Small intestine (tissue), 7 donors: Measurements from ENCODE around the gene KCNT1. TPM values are rescaled to one million over a fixed set of nuclear protein-coding genes. Genes with fewer than 3 reads are reported as not detected.

ENCODE experiments used
- DNase-seq, 2 donors: peaks; one replicate each; pipeline versions ENCODE4 v3.0.0 to v3.0.0-alpha.2; 2013
- FAIRE-seq: peaks from 2 replicates; lab custom pipeline; 2012; peaks lifted over from hg19 to GRCh38; lab: Jason Lieb, UNC
- H3K27ac ChIP-seq, 3 donors: one replicate each; pipeline ENCODE4 v1.5.1; 2013; ENCODE audit warnings: low read length in 2 of 3, mild to moderate bottlenecking in 2 of 3, control low read depth in 1 of 3, inconsistent platforms in 1 of 3, low read depth in 1 of 3, moderate library complexity in 1 of 3
- H3K27me3 ChIP-seq, 3 donors: one replicate each; pipeline ENCODE4 v1.6.1; 2013; ENCODE audit warnings: low read length in 3 of 3, inconsistent platforms in 1 of 3; ENCODE audit not compliant: control insufficient read depth in 3 of 3, insufficient read depth in 3 of 3
- H3K36me3 ChIP-seq, 3 donors: one replicate each; pipeline ENCODE4 v1.6.1; 2013; ENCODE audit warnings: low read length in 3 of 3, inconsistent platforms in 1 of 3, low read depth in 1 of 3, mild to moderate bottlenecking in 1 of 3, moderate library complexity in 1 of 3; ENCODE audit not compliant: control insufficient read depth in 3 of 3, insufficient read depth in 2 of 3
- H3K4me1 ChIP-seq, 3 donors: one replicate each; pipeline ENCODE4 v1.6.1; 2013; ENCODE audit warnings: low read length in 2 of 3, inconsistent platforms in 1 of 3, low read depth in 1 of 3, mild to moderate bottlenecking in 1 of 3, moderate library complexity in 1 of 3; ENCODE audit not compliant: control insufficient read depth in 3 of 3, insufficient read depth in 2 of 3
- H3K4me3 ChIP-seq, 3 donors: one replicate each; pipeline ENCODE4 v1.5.1; 2013; ENCODE audit warnings: low read length in 3 of 3, control low read depth in 1 of 3, inconsistent platforms in 1 of 3, low read depth in 1 of 3, mild to moderate bottlenecking in 1 of 3, moderate library complexity in 1 of 3
- H3K9me3 ChIP-seq, 2 donors: one replicate each; pipeline ENCODE4 v1.6.1; 2013; ENCODE audit warnings: low read depth in 1 of 2, low read length in 1 of 2; ENCODE audit not compliant: control insufficient read depth in 2 of 2, insufficient read depth in 1 of 2
- WGBS, 3 donors: extraction: QIAGEN DNeasy Blood & Tissue Kit; methylation state at CpG; one replicate each; pipeline ENCODE4 v1.1.7; 2013; 5-methylcytosine and 5-hydroxymethylcytosine counted together
- polyA plus RNA-seq, 4 donors: library from polyadenylated mRNA; stranded (reverse) in 3 of 4; unstranded in 1 of 4; fragments of 200-250 nt in 3 of 4; fragments of 120-200 nt in 1 of 4; gene quantifications; one replicate each; pipeline versions ENCODE4 v1.2.1 to v1.2.3, GENCODE V29; 2013
- donor health status: healthy with polysubstance abuse.
- donor health status: control.
- donor health status: control.
- donor health status: Bipolar disorder and iron deficiency.
- donor health status: healthy.

KCNT1 gene
- polyA plus RNA-seq, 4 donors: 0.22 to 0.25 TPM; not detected in 2

DNA sequence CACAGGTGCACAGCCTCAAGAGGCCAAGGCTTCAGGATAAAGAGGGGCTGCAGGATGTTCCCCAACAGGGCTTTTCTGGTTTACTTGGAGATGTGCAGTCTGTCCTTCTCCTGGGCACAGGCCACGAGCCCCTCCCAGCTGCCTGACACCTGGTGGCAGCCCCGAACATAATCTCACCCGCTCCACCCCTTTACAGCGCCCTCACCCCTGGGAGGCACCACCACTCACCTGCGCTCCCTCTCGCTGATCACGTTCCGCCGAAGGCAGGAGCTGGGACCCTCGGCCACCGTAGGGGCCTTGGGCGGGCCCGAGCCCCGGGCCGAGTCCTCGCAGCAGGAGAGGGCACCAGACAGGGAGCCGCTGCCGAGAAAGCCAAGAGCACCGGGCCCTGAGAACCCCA lies 3.2 kb upstream of the KCNT1 start:
- Histone ChIP-seq H3K9me3 (no peaks in the 10 kb centered on the region), H3K4me1 (no peaks in the 10 kb centered on the region), H3K4me3 (no peak overlapping the region), H3K27me3 (peaks cover 0 to 3% (median under 1%) of the 10 kb centered on the region in 3 donors), H3K36me3 (no peaks in the 10 kb centered on the region), H3K27ac (no peak overlapping the region)
- DNase-seq: no peak
- no peak for FAIRE-seq
- WGBS, 3 donors: 40 to 64% (median 58%) methylated on average over 17 to 19 of the region's 19 CpGs

DNA sequence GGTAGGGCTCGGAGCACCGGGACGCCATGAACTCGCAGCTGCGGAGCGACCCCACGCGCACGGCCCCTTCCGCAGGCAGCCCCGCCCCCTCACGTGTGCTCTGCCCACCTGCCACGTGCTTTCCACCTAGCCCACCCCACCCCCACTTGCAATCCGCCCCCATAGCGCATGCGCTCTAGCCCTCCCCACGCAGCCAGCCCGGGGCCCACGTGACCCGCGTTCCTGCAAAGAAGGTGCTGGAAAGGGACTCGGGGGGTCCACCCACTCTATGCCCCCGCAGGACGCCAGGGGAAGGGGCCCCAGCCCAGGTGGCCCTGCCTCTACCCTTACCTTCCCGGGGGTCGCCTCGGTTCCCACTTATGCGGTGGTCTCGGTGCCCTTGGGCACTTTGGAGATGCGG lies 2.5 kb upstream of the KCNT1 start, which contains the start of gene SOHLH1:
Gene SOHLH1 (minus strand): TSS at position 42 of the 400 bp plus-strand sequence. CDS start 14 bp downstream, at position 28.
- no peak within 1 kb of the TSS for H3K4me3 ChIP-seq
- H3K27ac ChIP-seq: no peak within 1 kb of the TSS
- peaks cover 0 to 6% (median 3%) of the 10 kb centered on the region in 3 donors for H3K27me3 ChIP-seq
- no peaks in the 10 kb centered on the region for H3K4me1 ChIP-seq
- WGBS, 3 donors: 78 to 89% (median 84%) methylated on average over 22 to 30 of the region's 30 CpGs
- H3K36me3 ChIP-seq: no peaks in the 10 kb centered on the region
- H3K9me3 ChIP-seq: no peaks in the 10 kb centered on the region
- FAIRE-seq (no peak), DNase-seq (no peak)

DNA sequence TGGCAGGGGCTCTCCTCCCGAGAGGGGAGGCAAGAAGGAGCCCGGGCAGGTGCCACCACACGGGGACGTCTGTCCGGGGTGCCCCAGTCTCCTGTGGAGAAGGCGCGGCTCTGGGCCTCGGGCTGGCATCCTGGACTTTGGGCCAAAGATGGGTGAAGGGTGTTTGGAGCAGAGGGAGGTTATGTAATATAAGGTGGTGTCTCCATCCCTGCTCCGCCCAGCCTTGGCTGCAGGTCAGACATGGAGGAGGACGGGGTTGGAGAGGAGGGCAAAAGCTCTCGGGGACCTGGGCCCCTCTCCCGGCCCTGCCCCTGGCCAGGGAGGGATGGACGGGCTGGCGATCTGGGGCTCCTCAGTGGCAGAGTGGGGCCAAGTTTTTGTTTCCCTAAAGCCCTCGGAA lies 1.5 kb upstream of the KCNT1 start:
- Histone ChIP-seq H3K27me3 (peaks cover 0 to 6% (median 3%) of the 10 kb centered on the region in 3 donors), H3K9me3 (no peaks in the 10 kb centered on the region), H3K36me3 (no peaks in the 10 kb centered on the region), H3K27ac (no peak overlapping the region), H3K4me3 (no peak overlapping the region), H3K4me1 (no peaks in the 10 kb centered on the region)
- FAIRE-seq: no peak
- DNase-seq: peak in 1 of 2 donors; percentile 11
- 21 to 58% (median 31%) methylated on average over 15 of the region's 15 CpGs for WGBS, 3 donors

DNA sequence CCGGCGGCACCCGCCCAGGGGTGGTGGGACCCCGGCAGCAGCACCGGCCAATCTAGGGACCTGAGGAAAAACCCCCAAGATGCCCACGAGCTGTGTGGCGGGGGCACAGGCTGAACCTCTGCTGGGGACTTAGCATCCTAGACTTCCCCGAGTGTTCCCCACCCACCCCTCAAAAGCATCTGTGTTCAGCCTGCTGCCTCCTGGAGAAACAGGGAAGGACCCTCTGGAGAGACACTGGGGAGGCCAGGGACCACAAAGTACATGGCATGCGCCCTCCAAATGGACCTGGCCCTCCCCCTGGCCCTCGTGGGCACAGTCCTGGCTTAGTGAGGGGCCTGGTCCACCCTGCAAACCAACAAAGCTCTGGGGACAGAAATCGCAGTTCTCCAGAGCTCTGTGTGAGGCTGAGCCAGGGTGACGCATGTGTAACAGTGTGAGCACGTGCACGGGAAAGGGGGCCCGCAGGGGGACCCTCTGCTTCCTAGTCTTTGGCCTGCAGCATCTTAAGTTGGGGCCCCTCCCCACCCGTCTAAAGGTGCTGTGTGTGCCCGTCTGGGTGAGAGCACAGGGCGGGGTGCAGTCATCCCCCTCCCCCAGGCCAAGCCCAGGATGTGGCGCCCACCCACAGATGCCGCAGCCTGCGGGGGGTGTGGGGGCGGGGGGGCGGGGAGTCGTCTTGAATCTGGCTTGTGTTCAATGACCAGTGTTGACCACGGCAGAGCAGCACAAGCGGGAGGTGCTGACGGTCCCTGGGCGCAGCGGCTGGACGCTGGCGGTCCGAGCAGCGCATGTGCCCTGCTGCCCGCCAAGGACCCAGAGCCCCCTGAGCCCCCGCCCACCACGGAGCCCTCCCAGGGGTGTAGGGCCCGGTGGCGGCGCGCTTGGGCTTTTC lies 672 bp upstream of the KCNT1 start:
- Histone ChIP-seq H3K9me3 (no peaks in the 10 kb centered on the region), H3K36me3 (no peaks in the 10 kb centered on the region), H3K27me3 (peaks cover 0 to 6% (median 3%) of the 10 kb centered on the region in 3 donors), H3K27ac (no peak overlapping the region), H3K4me1 (no peaks in the 10 kb centered on the region), H3K4me3 (no peak overlapping the region)
- FAIRE-seq (no peak), DNase-seq (no peak)
- WGBS, 3 donors: 21 to 24% (median 21%) methylated on average over 29 to 40 of the region's 40 CpGs

DNA sequence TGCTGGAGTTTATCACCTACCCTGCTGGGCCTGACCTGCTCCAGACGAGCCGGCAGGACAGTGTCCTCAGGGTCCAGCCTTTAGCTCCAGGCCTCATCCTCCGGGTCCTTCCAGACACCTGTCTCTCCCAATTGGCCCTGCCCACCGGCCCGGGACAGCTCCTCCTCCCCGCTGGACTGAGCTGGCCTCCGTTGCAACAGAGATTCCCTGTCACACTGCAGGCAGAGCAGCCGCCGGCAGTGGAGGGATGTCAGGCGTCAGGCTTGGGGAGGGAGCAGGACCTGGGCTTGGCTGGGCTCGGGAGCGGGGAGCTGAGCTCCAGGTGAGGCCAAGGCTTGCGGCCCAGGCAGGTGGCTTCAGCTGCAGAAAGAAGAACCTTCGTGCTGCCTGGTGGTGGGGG lies 1.7 kb downstream of the KCNT1 start:
- no peaks in the 10 kb centered on the region for H3K4me1 ChIP-seq
- H3K4me3 ChIP-seq: no peak overlapping the region
- DNase-seq (no peak), FAIRE-seq (no peak)
- 11 to 29% (median 24%) methylated on average over 14 of the region's 14 CpGs for WGBS, 3 donors
- no peaks in the 10 kb centered on the region for H3K9me3 ChIP-seq
- no peak overlapping the region for H3K27ac ChIP-seq
- H3K36me3 ChIP-seq: no peaks in the 10 kb centered on the region
- peaks cover 0 to 6% (median 3%) of the 10 kb centered on the region in 3 donors for H3K27me3 ChIP-seq

DNA sequence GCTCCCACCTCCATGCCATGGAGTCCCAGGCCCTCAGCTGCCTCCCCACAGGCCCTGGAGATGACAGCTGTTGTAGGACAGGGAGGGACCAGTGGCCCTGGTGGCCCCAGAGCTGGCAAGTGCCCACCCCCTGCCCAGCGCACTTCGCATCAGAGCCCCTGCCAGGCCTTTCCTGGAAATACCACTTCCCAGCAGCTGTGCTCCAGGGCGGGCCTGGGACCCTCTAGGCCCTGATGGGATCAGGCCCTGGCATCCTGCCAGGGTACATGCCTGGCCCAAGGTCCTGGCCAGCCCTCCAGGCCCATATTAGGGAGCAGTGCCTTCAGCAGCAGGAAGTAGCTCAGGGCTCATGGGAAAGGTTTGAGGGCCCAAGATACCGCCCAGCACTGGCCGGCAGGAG lies 2.5 kb downstream of the KCNT1 start:
- FAIRE-seq: no peak
- no peaks in the 10 kb centered on the region for H3K4me1 ChIP-seq
- WGBS, 3 donors: 65 to 77% (median 74%) methylated on average over 5 of the region's 5 CpGs
- H3K9me3 ChIP-seq: no peaks in the 10 kb centered on the region
- H3K27ac ChIP-seq: no peak overlapping the region
- H3K4me3 ChIP-seq: no peak overlapping the region
- peaks cover 0 to 6% (median 3%) of the 10 kb centered on the region in 3 donors for H3K27me3 ChIP-seq
- DNase-seq: no peak
- no peaks in the 10 kb centered on the region for H3K36me3 ChIP-seq

DNA sequence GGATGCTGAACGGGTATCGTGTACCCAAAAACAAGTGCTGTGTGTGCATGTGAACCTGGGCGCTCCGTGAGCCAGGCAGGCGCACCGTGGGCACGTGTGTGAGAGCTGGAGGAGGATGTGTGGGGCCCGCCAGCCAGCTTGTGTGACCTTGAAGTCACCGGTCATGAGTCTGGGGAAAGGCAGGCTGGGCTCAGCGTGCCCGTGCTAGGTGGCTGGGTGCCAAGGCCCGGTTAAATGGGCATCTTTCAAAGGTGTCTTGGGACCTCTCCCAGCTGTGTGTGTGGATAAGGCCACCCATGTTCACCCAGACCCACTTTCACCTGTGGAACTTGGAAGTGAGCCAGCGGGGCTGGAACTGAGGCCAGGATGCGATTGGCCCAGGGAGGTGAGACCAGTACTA lies 3.4 kb downstream of the KCNT1 start:
- Histone ChIP-seq H3K27me3 (peaks cover 0 to 6% (median 3%) of the 10 kb centered on the region in 3 donors), H3K27ac (no peak overlapping the region), H3K36me3 (no peaks in the 10 kb centered on the region), H3K4me3 (no peak overlapping the region), H3K4me1 (no peaks in the 10 kb centered on the region), H3K9me3 (no peaks in the 10 kb centered on the region)
- FAIRE-seq (no peak), DNase-seq (no peak)
- 39 to 67% (median 47%) methylated on average over 14 of the region's 14 CpGs for WGBS, 3 donors

DNA sequence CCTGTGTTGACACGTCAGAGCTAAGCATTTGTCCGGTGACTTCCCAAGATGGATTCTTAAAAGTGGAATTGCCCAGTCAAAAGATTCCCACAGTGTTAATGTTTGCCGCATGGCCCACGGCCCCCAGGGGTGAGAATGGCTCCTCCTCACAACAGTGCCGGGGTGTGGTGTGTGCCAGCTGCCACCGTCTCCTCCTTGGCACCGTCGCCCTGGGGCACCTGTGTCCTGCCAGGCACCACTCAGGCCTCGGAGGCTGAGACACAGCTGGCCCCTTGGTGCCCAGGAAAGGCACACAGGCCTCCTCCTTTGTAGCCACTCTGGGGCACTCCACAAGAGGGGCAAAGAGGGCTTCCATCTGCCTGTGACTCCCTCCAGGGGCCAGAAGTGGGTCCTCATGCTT lies 4.3 kb downstream of the KCNT1 start:
- H3K27me3 ChIP-seq: peaks cover 0 to 6% (median 3%) of the 10 kb centered on the region in 3 donors
- H3K9me3 ChIP-seq: no peaks in the 10 kb centered on the region
- H3K4me1 ChIP-seq: no peaks in the 10 kb centered on the region
- H3K36me3 ChIP-seq: no peaks in the 10 kb centered on the region
- 66 to 83% (median 73%) methylated on average over 9 of the region's 9 CpGs for WGBS, 3 donors
- H3K4me3 ChIP-seq: no peak overlapping the region
- DNase-seq (no peak), FAIRE-seq (no peak)
- no peak overlapping the region for H3K27ac ChIP-seq
